KBM-7 (cell line): ENCODE results near the gene OR10G6.
"Not testable (repeated sequence)": the region's sequence is repeated elsewhere in the genome, so short reads cannot be mapped to it uniquely, and the experiment has no call there.

Experiments used
- DNase-seq: peaks from one replicate; pipeline ENCODE4 v3.0.0-alpha.2; 2015
- in situ Hi-C: fragments of 300-500 bp; cut with MboI; formaldehyde crosslinking; loops from 2 replicates; pipeline ENCODE4 v1.14.3; 2020; ENCODE audit warnings: low sequenced_read_pairs, low pct_unique_long_range_greater_than_20kb, mixed read lengths

The OR10G6 gene

GRCh38 chr11:123995119-123995518 is at the start of gene OR10G6:
Gene OR10G6 (minus strand): TSS chr11:123995161. CDS start chr11:123995161, 0 bp downstream.
- DNase-seq: no peak
- in situ Hi-C loops: no loop called here

- in situ Hi-C loops: no loop called here
- no peak for DNase-seq
These were observed 48.5 kb upstream of the OR10G6 start for GRCh38 chr11:124043420-124043819.

GRCh38 chr11:124041254-124041653 is 46.3 kb upstream of the OR10G6 start, which contains the start of gene OR10G7:
Gene OR10G7 (minus strand): TSS chr11:124041325. CDS start chr11:124039001, 2,324 bp downstream.
- DNase-seq: no peak
- in situ Hi-C loops: no loop called here

GRCh38 chr11:124039557-124039956 is 44.6 kb upstream of the OR10G6 start:
- in situ Hi-C loops: no loop called here
- no peak for DNase-seq

GRCh38 chr11:124036666-124037065 is 41.7 kb upstream of the OR10G6 start:
- in situ Hi-C loops: no loop called here
- DNase-seq: no peak

- in situ Hi-C loops: no loop called here
- DNase-seq: no peak
These were observed 31.5 kb upstream of the OR10G6 start, which contains the start of gene OR10G8 for GRCh38 chr11:124026498-124026897. Gene OR10G8 (plus strand): TSS chr11:124026798. CDS start chr11:124029623, 2,825 bp downstream.

- DNase-seq, in situ Hi-C loops: not testable (repeated sequence)
These were observed 20.9 kb upstream of the OR10G6 start for GRCh38 chr11:124015837-124016236.

GRCh38 chr11:124012697-124013096 is 17.7 kb upstream of the OR10G6 start, which contains the start of gene OR10G4:
Gene OR10G4 (plus strand): TSS chr11:124012997. CDS start chr11:124015575, 2,578 bp downstream.
- in situ Hi-C loops: no loop called here

GRCh38 chr11:123979311-123979710 is 15.7 kb downstream of the OR10G6 start:
- no peak for DNase-seq
- in situ Hi-C loops: no loop called here

More at GRCh38 chr11:124012697-124013096, 17.7 kb upstream of the OR10G6 start, which contains the start of gene OR10G4:
- DNase-seq: no peak

- in situ Hi-C loops: no loop called here
- DNase-seq: no peak
These were observed 17.1 kb downstream of the OR10G6 start, which contains the start of gene OR10S1 for GRCh38 chr11:123977731-123978347. Gene OR10S1 (minus strand): TSS chr11:123977781. CDS start chr11:123977664, 117 bp downstream.

- no peak for DNase-seq
- in situ Hi-C loops: no loop called here
These were observed 18.0 kb downstream of the OR10G6 start for GRCh38 chr11:123976770-123977560.

- in situ Hi-C loops: no loop called here
- no peak for DNase-seq
These were observed 21.1 kb downstream of the OR10G6 start for GRCh38 chr11:123973816-123974215.

- in situ Hi-C loops: no loop called here
- no peak for DNase-seq
These were observed 38.2 kb downstream of the OR10G6 start for GRCh38 chr11:123956752-123957151.

- DNase-seq: no peak
- in situ Hi-C loops: no loop called here
These were observed 49.8 kb downstream of the OR10G6 start for GRCh38 chr11:123945132-123945531.
